Gastroesophageal sphincter (tissue), 4 donors: ENCODE results near the gene SNX15. TPM values are rescaled to one million over a fixed set of nuclear protein-coding genes. Genes with fewer than 3 reads are reported as not detected.

Experiments
- ATAC-seq: fragments of 150-250 bp; one replicate; pipeline ENCODE4 v1.9.1; 2016; ENCODE audit warnings: mild to moderate bottlenecking, moderate library complexity
- H3K27ac ChIP-seq, 4 donors: fragments of 200-600 bp; sonication (generic) in 3 of 4; 1 replicate in 3 of 4; 2 replicates in 1 of 4; pipeline ENCODE4 v1.5.1; 2016 to 2019
- H3K27me3 ChIP-seq: fragments of 200-600 bp; sonication (generic); one replicate; pipeline ENCODE4 v1.5.1; 2019
- H3K36me3 ChIP-seq, 2 donors: fragments of 200-600 bp; sonication (generic); one replicate each; pipeline ENCODE4 v1.5.1; 2019; ENCODE audit warnings: control low read depth in 1 of 2
- H3K4me1 ChIP-seq, 3 donors: fragments of 200-600 bp; sonication (generic); 1 replicate in 2 of 3; 2 replicates in 1 of 3; pipeline ENCODE4 v1.5.1; 2016 to 2019; ENCODE audit warnings: control low read depth in 2 of 3
- H3K4me3 ChIP-seq, 2 donors: fragments of 200-600 bp; sonication (generic); one replicate each; pipeline ENCODE4 v1.5.1; 2019; ENCODE audit warnings: mild to moderate bottlenecking in 1 of 2, moderate library complexity in 1 of 2
- H3K9me3 ChIP-seq, 3 donors: fragments of 200-600 bp; sonication (generic); one replicate each; pipeline ENCODE4 v1.5.1; 2017 to 2019; ENCODE audit warnings: control low read depth in 2 of 3
- CTCF ChIP-seq, 4 experiments: fragments of 200-600 bp in 2 of 4; fragments of 450-650 bp in 2 of 4; sonication (generic) in 1 of 4; IDR thresholded peaks; one replicate each; pipeline ENCODE4 v1.5.1; 2017 to 2019; ENCODE audit warnings: antibody characterized with exemption in 4 of 4, mild to moderate bottlenecking in 2 of 4, moderate library complexity in 2 of 4
- EP300 ChIP-seq: sonication (generic); formaldehyde crosslinking; IDR thresholded peaks from one replicate; pipeline ENCODE4 v1.6.1; 2017; ENCODE audit warnings: antibody characterized with exemption, mild to moderate bottlenecking
- POLR2A ChIP-seq, 2 donors: fragments of 450-650 bp; IDR thresholded peaks; one replicate each; pipeline ENCODE4 v1.6.1; 2017; ENCODE audit warnings: antibody characterized with exemption in 2 of 2, mild to moderate bottlenecking in 2 of 2, moderate library complexity in 1 of 2
- POLR2AphosphoS5 ChIP-seq: sonication (generic); formaldehyde crosslinking; IDR thresholded peaks from one replicate; pipeline ENCODE4 v1.6.1; 2017; ENCODE audit warnings: antibody characterized with exemption
- WGBS, 2 donors: methylation state at CpG; one replicate each; pipeline ENCODE4 v1.1.5; 2018; ENCODE audit warnings: low coverage in 1 of 2; 5-methylcytosine and 5-hydroxymethylcytosine counted together
- total RNA-seq, 4 donors: library from RNA; depleted of rRNA; stranded (reverse); fragments of >200 nt; gene quantifications; one replicate each; pipeline ENCODE4 v1.1.0, GENCODE V29; 2016

The SNX15 gene
- total RNA-seq, 4 donors from 2014 or later, result 23.6 to 42.5 (median 30.1) TPM

GRCh38 chr11:65066315-65066714, 39.1 kb downstream of the SNX15 start:
- no peak overlapping the region for H3K4me3 ChIP-seq
- no peak overlapping the region for H3K27ac ChIP-seq
- H3K9me3 ChIP-seq, result no peaks in the 10 kb centered on the region
- TF ChIP-seq CTCF (IDR thresholded peaks at IDR 0.05) (no peak), EP300 (no peak), POLR2AphosphoS5 (no peak), POLR2A (IDR thresholded peaks at IDR 0.05) (no peak)
- H3K4me1 ChIP-seq, result no peaks in the 10 kb centered on the region
- H3K27me3 ChIP-seq, result no peaks in the 10 kb centered on the region
- no peaks in the 10 kb centered on the region for H3K36me3 ChIP-seq
- no peak for ATAC-seq
- no CpG with 5 or more reads among the region's 11 CpGs for WGBS, 2 donors

- TF ChIP-seq CTCF (IDR thresholded peaks at IDR 0.05), result no peak
- no peak for TF ChIP-seq POLR2AphosphoS5
- TF ChIP-seq POLR2A (IDR thresholded peaks at IDR 0.05), result no peak
- no peak overlapping the region for H3K27ac ChIP-seq
- no peaks in the 10 kb centered on the region for H3K9me3 ChIP-seq
- no peaks in the 10 kb centered on the region for H3K4me1 ChIP-seq
- H3K4me3 ChIP-seq, result no peak overlapping the region
- H3K36me3 ChIP-seq, result no peaks in the 10 kb centered on the region
- no peak for ATAC-seq
- 17% methylated on average over 1 of the region's 4 CpGs; no CpG with 5 or more reads in 1 of the 2 donors for WGBS, 2 donors
- no peaks in the 10 kb centered on the region for H3K27me3 ChIP-seq
These were observed 39.6 kb downstream of the SNX15 start for GRCh38 chr11:65066805-65067291.

- Histone ChIP-seq H3K27ac (no peak overlapping the region), H3K4me3 (no peak overlapping the region), H3K36me3 (no peaks in the 10 kb centered on the region), H3K9me3 (no peaks in the 10 kb centered on the region), H3K27me3 (no peaks in the 10 kb centered on the region), H3K4me1 (no peaks in the 10 kb centered on the region)
- no peak for TF ChIP-seq CTCF (IDR thresholded peaks at IDR 0.05)
- no peak for TF ChIP-seq EP300
- no peak for TF ChIP-seq POLR2AphosphoS5
- TF ChIP-seq POLR2A (IDR thresholded peaks at IDR 0.05), result no peak
- ATAC-seq, result no peak
- WGBS, 2 donors, result 60% methylated on average over 3 of the region's 10 CpGs; no CpG with 5 or more reads in 1 of the 2 donors
These were observed 40.2 kb downstream of the SNX15 start for GRCh38 chr11:65067446-65067845.

GRCh38 chr11:65069217-65069616, 42.0 kb downstream of the SNX15 start:
- Histone ChIP-seq H3K36me3 (no peaks in the 10 kb centered on the region), H3K4me3 (no peak overlapping the region), H3K27me3 (no peaks in the 10 kb centered on the region), H3K9me3 (no peaks in the 10 kb centered on the region), H3K27ac (no peak overlapping the region), H3K4me1 (no peaks in the 10 kb centered on the region)
- ATAC-seq, result no peak
- TF ChIP-seq POLR2A (IDR thresholded peaks at IDR 0.05) (no peak), POLR2AphosphoS5 (no peak), EP300 (no peak)
- 54 to 69% methylated on average over 4 to 9 of the region's 9 CpGs for WGBS, 2 donors

GRCh38 chr11:65071907-65072630, 44.8 kb downstream of the SNX15 start:
- WGBS, 2 donors, result 30 to 79% methylated on average over 2 of the region's 4 CpGs
- no peaks in the 10 kb centered on the region for H3K36me3 ChIP-seq

More at GRCh38 chr11:65071907-65072630, 44.8 kb downstream of the SNX15 start:
- no peaks in the 10 kb centered on the region for H3K4me1 ChIP-seq
- H3K9me3 ChIP-seq, result no peaks in the 10 kb centered on the region
- no peaks in the 10 kb centered on the region for H3K27me3 ChIP-seq
- H3K27ac ChIP-seq, result no peak overlapping the region
- no peak overlapping the region for H3K4me3 ChIP-seq
- TF ChIP-seq POLR2A (IDR thresholded peaks at IDR 0.05) (no peak), CTCF (IDR thresholded peaks at IDR 0.05) (no peak), POLR2AphosphoS5 (no peak), EP300 (no peak)
- ATAC-seq, result no peak
